Mammary epithelial cell (primary cell): ENCODE measurements around the gene AUTS2.

Experiments
- CTCF ChIP-seq, 2 donors: IDR thresholded peaks in 1 of 2; conservative IDR thresholded peaks in 1 of 2; 2 replicates each; pipeline ENCODE4 v1.5.1; 2011 to 2012; ENCODE audit warnings: inconsistent platforms in 2 of 2, low read length in 2 of 2, mild to moderate bottlenecking in 2 of 2, control low read depth in 1 of 2, low read depth in 1 of 2; ENCODE audit not compliant: insufficient read depth in 1 of 2; ENCODE audit errors: extremely low read depth in 1 of 2
- EZH2 ChIP-seq: IDR thresholded peaks from 2 replicates; pipeline ENCODE4 v1.6.1; 2012; ENCODE audit warnings: low read length, inconsistent platforms, borderline replicate concordance

GRCh38 chr7:70356085-70356786 lies 758.0 kb downstream of the AUTS2 start:
- TF ChIP-seq CTCF (conservative IDR thresholded peaks at IDR 0.05 in 1 of 2, IDR thresholded peaks at IDR 0.05 in 1 of 2; ENCODE audit: extremely low read depth in 1 of 2, insufficient read depth in 1 of 2, low read depth in 1 of 2, low read length in 2 of 2) (no peak), EZH2 (no peak)
